K562 treated with DMSO at 1 percent for 24 hours (cell line): ENCODE data around the gene ANGEL1. TPM values are rescaled to one million over a fixed set of nuclear protein-coding genes. Genes with fewer than 3 reads are reported as not detected.

Experiments used
- total RNA-seq: library from RNA; unstranded; fragments of 300-600 nt; gene quantifications from 2 replicates; pipeline ENCODE4 v1.2.3, GENCODE V29; 2022; ENCODE audit warnings: low read depth; ENCODE audit not compliant: insufficient read depth

ANGEL1 gene
- total RNA-seq: 6.9 and 7.7 TPM in 2 replicates

GRCh38 chr14:76812422-76813383 is at the start of gene ANGEL1:
TSS of gene ANGEL1 (minus strand) at chr14:76812882. CDS start at chr14:76812827, 55 bp downstream.

GRCh38 chr14:76826122-76826521 is 13.4 kb upstream of the ANGEL1 start, which contains the start of gene LRRC74A:
TSS of gene LRRC74A (plus strand) at chr14:76826408. CDS start at chr14:76826698, 290 bp downstream.

GRCh38 chr14:76761136-76761959 is 51.3 kb downstream of the ANGEL1 start, which contains the start of gene VASH1:
TSS of gene VASH1 (plus strand) at chr14:76761468. CDS start at chr14:76762822, 1,354 bp downstream.

Other genes with a start within 250 kb of the ANGEL1 start
- 0.98 and 1.6 TPM in 2 replicates for gene VASH1, start 51.4 kb downstream of the ANGEL1 start, total RNA-seq
- not detected in 2 replicates for gene LRRC74A, start 13.5 kb upstream of the ANGEL1 start, total RNA-seq
- 52.4 and 56.8 TPM in 2 replicates for gene IRF2BPL, start 215.8 kb upstream of the ANGEL1 start, total RNA-seq